ENCODE measurements around the gene IQGAP3.

DNA sequence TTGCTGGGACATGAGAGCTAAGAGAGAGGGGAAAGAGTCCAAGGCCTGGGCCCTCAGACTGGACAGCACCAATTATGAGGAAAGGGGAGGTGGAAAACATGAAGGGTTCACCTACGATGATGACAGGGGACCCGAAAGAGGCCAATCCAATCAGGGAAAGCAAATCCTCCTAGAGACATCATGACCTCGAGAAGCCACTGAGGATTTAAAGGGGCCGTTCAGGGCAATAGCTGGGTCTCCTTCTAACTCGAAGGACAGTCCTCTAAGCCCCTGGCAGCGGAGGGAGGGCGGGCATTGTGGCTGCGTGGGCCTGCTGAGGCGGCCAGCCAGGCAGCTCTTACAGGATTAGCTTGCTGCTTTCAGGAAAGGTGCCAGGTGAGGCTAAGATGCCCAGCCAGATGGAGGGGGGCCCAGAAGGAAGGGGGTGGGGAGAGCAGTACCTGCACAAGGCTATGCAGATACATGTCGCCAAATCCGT lies 79.2 kb downstream of the IQGAP3 start:
- TF ChIP-seq, protein P1, sequence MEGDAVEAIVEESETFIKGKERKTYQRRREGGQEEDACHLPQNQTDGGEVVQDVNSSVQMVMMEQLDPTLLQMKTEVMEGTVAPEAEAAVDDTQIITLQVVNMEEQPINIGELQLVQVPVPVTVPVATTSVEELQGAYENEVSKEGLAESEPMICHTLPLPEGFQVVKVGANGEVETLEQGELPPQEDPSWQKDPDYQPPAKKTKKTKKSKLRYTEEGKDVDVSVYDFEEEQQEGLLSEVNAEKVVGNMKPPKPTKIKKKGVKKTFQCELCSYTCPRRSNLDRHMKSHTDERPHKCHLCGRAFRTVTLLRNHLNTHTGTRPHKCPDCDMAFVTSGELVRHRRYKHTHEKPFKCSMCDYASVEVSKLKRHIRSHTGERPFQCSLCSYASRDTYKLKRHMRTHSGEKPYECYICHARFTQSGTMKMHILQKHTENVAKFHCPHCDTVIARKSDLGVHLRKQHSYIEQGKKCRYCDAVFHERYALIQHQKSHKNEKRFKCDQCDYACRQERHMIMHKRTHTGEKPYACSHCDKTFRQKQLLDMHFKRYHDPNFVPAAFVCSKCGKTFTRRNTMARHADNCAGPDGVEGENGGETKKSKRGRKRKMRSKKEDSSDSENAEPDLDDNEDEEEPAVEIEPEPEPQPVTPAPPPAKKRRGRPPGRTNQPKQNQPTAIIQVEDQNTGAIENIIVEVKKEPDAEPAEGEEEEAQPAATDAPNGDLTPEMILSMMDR (IDR thresholded peaks at IDR 0.05), result no peak
- TF ChIP-seq POLR2A (IDR thresholded peaks at IDR 0.05), result no peak

Data from transverse colon (tissue), 3 donors.